Activated CD8-positive, alpha-beta T cell treated with anti-CD3 and anti-CD28 coated beads, Interleukin-2, amount 10 ng/mL, durations not matched to agents 7 days and 5 days (primary cell): ENCODE data around the gene PIGQ. TPM values are rescaled to one million over a fixed set of nuclear protein-coding genes. Genes with fewer than 3 reads are reported as not detected.
A peak's percentile ranks its signal among the peaks of the same experiment; 100 is the strongest.

Source experiments
- ATAC-seq: fragments of 150-1000 bp; cut with Tn5 transposase; one replicate; pipeline ENCODE4 v1.10.0; 2021; ENCODE audit warnings: moderate library complexity
- CTCF ChIA-PET: fragments of 350-600 bp; sonication (Branson Sonifier 250); formaldehyde crosslinking; loops from one replicate; lab custom pipeline; 2021; ENCODE audit warnings: antibody characterized with exemption; lab: Charles Lee
- POLR2A ChIA-PET: fragments of 350-600 bp; sonication (Branson Sonifier 250); formaldehyde crosslinking; loops from one replicate; lab custom pipeline; 2021; ENCODE audit warnings: antibody characterized with exemption; lab: Charles Lee
- DNase-seq: peaks from one replicate; pipeline ENCODE4 v3.0.0-alpha.2; 2020
- H3K27ac Mint-ChIP-seq: one replicate; pipeline ENCODE4 v1.8.0; 2021; ENCODE audit warnings: mild to moderate bottlenecking, mixed read lengths
- H3K27me3 Mint-ChIP-seq: one replicate; pipeline ENCODE4 v1.8.0; 2021; ENCODE audit warnings: low read depth, mixed read lengths
- H3K36me3 Mint-ChIP-seq: one replicate; pipeline ENCODE4 v1.8.0; 2021; ENCODE audit warnings: low read depth, mixed read lengths
- H3K4me1 Mint-ChIP-seq: one replicate; pipeline ENCODE4 v1.8.0; 2021; ENCODE audit warnings: low read depth, mixed read lengths
- H3K4me3 Mint-ChIP-seq: one replicate; pipeline ENCODE4 v1.8.0; 2021; ENCODE audit warnings: mild to moderate bottlenecking, mixed read lengths
- H3K9me3 Mint-ChIP-seq: one replicate; pipeline ENCODE4 v1.8.0; 2022; ENCODE audit warnings: mixed read lengths; ENCODE audit not compliant: insufficient read depth
- total RNA-seq, 2 experiments: library from RNA; stranded (reverse); gene quantifications; one replicate each; pipeline ENCODE4 v1.2.3, GENCODE V29; 2021

The PIGQ gene
- 10 to 100 TPM; 41.2 to 43.0 TPM for total RNA-seq

DNA sequence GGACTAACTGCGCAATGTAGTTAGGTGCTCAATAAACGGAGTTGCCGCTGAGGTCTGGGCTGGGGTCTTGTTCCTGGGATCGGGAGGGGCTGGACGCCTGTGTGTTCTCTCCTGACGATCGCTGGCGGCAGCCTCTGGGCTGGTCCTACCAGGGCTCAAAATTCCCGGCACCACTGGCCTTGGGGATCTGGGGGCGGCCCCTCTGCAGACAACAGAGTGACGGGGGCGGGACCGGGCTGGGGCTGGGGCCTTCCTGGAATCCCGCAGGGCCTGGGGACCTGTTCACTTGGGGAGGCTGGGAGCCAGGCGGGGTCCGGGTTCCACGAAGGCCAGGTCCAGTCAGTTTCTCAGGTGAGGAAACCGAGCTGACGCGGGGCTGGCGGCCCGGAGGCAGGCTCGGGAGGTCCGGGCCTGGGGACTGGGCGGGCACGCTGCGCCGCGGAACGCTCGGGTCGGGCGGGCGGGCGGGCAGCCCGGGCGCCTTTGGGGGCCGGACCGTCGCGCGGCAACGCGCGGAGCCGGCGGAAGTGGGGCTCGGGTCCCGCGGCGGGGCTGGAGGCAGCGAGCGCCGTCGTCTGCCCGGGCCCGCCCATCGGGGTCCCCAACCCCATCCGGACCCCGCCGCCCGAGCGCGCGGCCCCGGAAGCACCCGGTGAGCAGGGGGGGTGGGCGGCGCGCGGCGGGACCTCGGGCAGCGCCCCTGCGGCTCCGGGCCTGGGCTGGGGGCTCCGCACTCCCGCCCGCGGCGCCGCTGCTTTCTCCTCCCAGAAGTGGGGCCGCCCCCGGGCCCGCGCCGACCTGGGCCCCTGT is at the start of gene PIGQ:
Gene PIGQ, plus strand, starts transcription at position 524 of the 810 bp plus-strand sequence. CDS start 4,107 bp downstream, outside the sequence.
- no peaks in the 10 kb centered on the region for H3K9me3 Mint-ChIP-seq
- DNase-seq: peak; percentile 68
- H3K27ac Mint-ChIP-seq: peak within 1 kb of the TSS; percentile 87
- H3K27me3 Mint-ChIP-seq: no peaks in the 10 kb centered on the region
- POLR2A ChIA-PET: interaction anchor here (0.6 to 1.5 kb wide), 3 partner anchors 41 to 121 kb away, joined by 3 read pairs; partner anchors contain the start of genes WDR24 and WDR90
- CTCF ChIA-PET: no interaction called here
- ATAC-seq: peak; percentile 83
- peaks cover 31% of the 10 kb centered on the region for H3K4me1 Mint-ChIP-seq
- H3K36me3 Mint-ChIP-seq: no peaks in the 10 kb centered on the region
- peak within 1 kb of the TSS; percentile 85 for H3K4me3 Mint-ChIP-seq

GRCh38 chr16:520847-521246 is 48.9 kb upstream of the PIGQ start:
- POLR2A ChIA-PET: interaction anchor here (0.6 kb wide), 1 partner anchor 112 kb away, joined by 3 read pairs; no protein-coding TSS in a partner anchor
- Mint-ChIP-seq H3K27ac (no peak overlapping the region), H3K9me3 (no peaks in the 10 kb centered on the region), H3K4me3 (no peak overlapping the region), H3K36me3 (peaks cover 3% of the 10 kb centered on the region), H3K4me1 (peaks cover 8% of the 10 kb centered on the region), H3K27me3 (no peaks in the 10 kb centered on the region)
- CTCF ChIA-PET: no interaction called here
- DNase-seq: no peak
- ATAC-seq: no peak

DNA sequence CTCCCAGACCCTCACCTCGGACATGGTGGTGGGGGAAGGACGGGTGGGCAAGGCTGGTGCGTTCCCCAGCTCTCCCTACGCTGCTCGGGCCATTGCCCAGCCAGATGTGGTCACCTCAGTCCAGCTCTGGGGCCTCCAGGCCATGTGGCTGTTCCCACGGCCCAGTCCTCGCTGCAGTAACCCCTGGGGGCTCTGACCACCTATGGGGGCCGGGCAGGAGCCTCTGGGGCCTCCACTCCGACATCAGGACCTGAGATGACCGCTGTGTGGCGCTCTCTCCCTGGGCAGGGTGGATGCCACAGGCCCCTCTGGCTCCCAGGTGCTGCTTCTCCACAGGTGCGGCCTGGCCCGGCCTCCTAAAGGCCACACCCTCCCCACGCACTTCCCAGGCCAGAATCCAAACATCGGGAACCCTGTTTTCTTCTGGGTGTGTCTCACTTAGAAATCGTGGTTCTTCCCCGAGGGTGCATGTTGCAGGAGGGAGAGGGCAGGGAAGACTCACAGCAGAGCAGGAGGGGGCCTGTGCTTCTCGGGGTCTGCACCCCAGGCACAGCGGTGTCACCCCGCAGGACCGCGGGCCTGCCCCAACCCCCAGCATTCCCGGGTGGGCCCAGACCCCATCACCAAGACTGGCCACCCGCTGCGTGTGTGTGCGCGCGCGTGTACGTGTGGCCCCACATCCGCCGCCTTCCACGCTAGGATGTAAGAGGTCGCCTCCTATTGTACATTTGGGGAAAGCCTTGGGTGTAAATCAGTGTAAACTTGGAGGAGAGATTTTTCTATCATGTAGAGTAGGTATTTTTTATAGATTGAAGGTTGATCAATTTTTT is 48.2 kb upstream of the PIGQ start:
- Mint-ChIP-seq H3K9me3 (no peaks in the 10 kb centered on the region), H3K4me3 (no peak overlapping the region), H3K4me1 (peaks cover 16% of the 10 kb centered on the region), H3K27me3 (no peaks in the 10 kb centered on the region), H3K27ac (no peak overlapping the region), H3K36me3 (peaks cover 3% of the 10 kb centered on the region)
- POLR2A ChIA-PET: interaction anchor here (0.6 kb wide), 1 partner anchor 111 kb away, joined by 3 read pairs; no protein-coding TSS in a partner anchor
- ATAC-seq: no peak
- CTCF ChIA-PET: no interaction called here
- DNase-seq: no peak

DNA sequence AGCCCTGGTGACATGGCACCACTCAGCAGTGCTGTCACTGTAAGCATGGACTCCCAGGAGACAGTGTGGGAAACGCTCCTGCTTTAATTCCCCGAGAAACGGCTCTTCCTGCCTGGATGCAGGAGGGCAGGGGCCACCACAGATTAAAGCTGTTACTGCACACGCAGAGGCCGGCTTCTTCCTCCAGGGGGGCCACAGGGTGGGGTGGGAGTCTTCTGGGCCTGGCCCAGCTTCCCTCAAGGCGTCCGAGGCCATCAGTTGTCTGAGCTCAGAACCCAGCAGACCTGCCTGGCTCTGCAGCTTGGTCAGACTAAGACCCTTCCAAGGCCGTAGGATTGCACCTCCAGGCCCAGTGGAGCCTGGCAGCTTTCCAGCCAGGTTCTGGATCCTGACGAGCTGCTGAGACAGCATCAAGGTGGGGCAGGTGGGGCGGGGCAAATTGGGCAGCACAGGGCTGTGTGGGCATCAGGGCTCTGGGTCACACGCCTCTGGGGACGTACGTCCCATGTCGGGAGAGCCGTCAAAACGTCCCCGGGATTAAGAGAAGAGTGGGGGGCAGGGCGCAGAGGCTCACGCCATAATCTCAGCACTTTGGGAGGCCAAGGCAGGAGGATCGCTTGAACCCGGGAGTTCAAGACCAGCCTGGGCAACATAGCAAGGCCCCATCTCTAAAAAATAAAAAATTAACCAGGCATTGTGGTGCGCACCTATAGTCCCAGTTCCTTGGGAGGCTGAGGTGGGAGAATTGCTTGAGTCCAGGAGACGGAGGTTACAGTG is 47.3 kb upstream of the PIGQ start:
- ChIA-PET CTCF (no interaction called here), POLR2A (no interaction called here)
- H3K4me1 Mint-ChIP-seq: peaks cover 17% of the 10 kb centered on the region
- DNase-seq: no peak
- no peaks in the 10 kb centered on the region for H3K9me3 Mint-ChIP-seq
- no peaks in the 10 kb centered on the region for H3K27me3 Mint-ChIP-seq
- no peak overlapping the region for H3K4me3 Mint-ChIP-seq
- ATAC-seq: no peak
- H3K36me3 Mint-ChIP-seq: peaks cover 3% of the 10 kb centered on the region
- H3K27ac Mint-ChIP-seq: no peak overlapping the region

DNA sequence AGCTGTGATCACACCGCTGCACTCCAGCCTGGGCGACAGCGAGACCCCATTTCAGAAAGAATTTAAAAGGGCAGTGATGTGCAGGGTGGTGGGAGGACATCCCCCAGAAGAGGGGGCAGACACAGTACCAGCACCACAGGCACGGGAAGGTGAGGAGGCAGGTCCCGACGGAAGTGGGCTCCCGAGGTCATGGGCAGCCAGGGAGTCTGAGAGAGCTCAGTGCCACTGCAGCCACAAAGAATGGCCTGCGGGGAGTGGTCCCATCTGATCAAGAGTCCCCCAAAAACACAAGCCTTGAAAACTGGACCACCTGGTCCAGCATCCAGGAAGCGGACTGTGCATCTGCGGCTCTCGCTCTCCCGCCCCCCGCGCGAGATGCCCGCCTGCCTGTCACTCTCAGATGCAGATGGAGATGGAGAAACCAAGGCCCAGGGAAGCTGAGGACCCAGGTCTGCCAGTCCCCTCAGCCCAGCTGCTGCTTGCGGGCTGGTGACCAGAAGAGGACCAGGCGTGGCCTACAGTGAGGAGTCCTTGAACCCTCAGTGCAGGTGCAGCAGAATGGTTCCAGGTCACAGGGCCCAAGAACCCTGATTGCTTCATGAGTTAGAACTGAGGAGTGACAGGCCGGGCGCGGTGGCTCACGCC is 46.5 kb upstream of the PIGQ start:
- Mint-ChIP-seq H3K4me3 (no peak overlapping the region), H3K9me3 (no peaks in the 10 kb centered on the region), H3K27ac (no peak overlapping the region), H3K36me3 (peaks cover 3% of the 10 kb centered on the region), H3K4me1 (peaks cover 17% of the 10 kb centered on the region), H3K27me3 (no peaks in the 10 kb centered on the region)
- POLR2A ChIA-PET: no interaction called here
- CTCF ChIA-PET: no interaction called here
- ATAC-seq (no peak), DNase-seq (no peak)

GRCh38 chr16:524274-525040 is 45.3 kb upstream of the PIGQ start:
- Mint-ChIP-seq H3K27ac (no peak overlapping the region), H3K4me3 (no peak overlapping the region)
- POLR2A ChIA-PET: no interaction called here

GRCh38 chr16:525123-525519 is 44.6 kb upstream of the PIGQ start:
- Mint-ChIP-seq H3K9me3 (no peaks in the 10 kb centered on the region), H3K4me3 (peak overlapping the region; percentile 81), H3K36me3 (peaks cover 11% of the 10 kb centered on the region), H3K4me1 (peaks cover 31% of the 10 kb centered on the region), H3K27me3 (no peaks in the 10 kb centered on the region), H3K27ac (peak overlapping the region; percentile 90)
- ChIA-PET POLR2A (no interaction called here), CTCF (no interaction called here)
- DNase-seq (no peak), ATAC-seq (no peak)

More at GRCh38 chr16:524274-525040, 45.3 kb upstream of the PIGQ start:
- no peak for ATAC-seq
- Mint-ChIP-seq H3K36me3 (peaks cover 7% of the 10 kb centered on the region), H3K27me3 (no peaks in the 10 kb centered on the region), H3K9me3 (no peaks in the 10 kb centered on the region), H3K4me1 (peaks cover 24% of the 10 kb centered on the region)
- CTCF ChIA-PET: no interaction called here
- DNase-seq: no peak

DNA sequence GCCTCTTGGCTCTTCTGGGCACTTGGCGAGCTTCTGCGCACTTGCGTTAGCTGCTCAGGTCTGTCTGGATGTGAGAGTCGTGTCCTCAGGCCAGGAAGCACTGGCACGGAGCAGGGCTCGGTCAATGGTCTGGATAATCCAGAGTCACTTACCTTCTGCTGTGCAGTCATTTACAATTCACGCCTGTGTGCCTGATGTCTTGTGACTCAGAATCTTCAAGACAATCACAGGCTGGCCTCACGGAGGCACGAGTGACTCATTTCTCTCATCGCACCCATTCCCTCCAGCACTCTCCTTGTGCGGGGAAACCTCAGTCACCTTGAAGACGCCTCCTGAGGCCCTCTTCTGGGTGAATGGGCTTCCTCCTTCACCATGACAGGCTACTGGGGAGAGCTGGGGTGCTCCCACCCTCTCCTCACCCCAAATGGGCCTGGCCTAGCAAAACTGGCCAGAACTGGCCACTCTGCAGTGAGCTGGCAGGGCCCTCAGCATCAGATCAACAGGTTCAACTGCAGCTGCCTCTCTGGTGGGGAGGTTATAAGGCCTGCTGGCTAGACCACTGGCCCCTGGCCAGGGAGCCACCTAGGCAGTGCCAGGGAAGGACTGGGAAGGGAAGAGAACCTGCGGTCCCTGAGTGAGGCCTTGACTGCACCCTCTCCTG is 44.1 kb upstream of the PIGQ start:
- H3K4me3 Mint-ChIP-seq: peak overlapping the region; percentile 81
- ATAC-seq (peak; percentile 25), DNase-seq (peak; percentile 77)
- H3K9me3 Mint-ChIP-seq: no peaks in the 10 kb centered on the region
- POLR2A ChIA-PET: interaction anchor here (0.6 kb wide), 1 partner anchor 143 kb away, joined by 4 read pairs; the partner anchor contains the start of gene RHOT2
- H3K27me3 Mint-ChIP-seq: no peaks in the 10 kb centered on the region
- peak overlapping the region; percentile 90 for H3K27ac Mint-ChIP-seq
- H3K36me3 Mint-ChIP-seq: peaks cover 13% of the 10 kb centered on the region
- CTCF ChIA-PET: no interaction called here
- H3K4me1 Mint-ChIP-seq: peaks cover 34% of the 10 kb centered on the region

GRCh38 chr16:526181-527014 is 43.4 kb upstream of the PIGQ start:
- CTCF ChIA-PET: no interaction called here
- H3K4me3 Mint-ChIP-seq: peak overlapping the region; percentile 81
- H3K27ac Mint-ChIP-seq: peak overlapping the region; percentile 90
- H3K9me3 Mint-ChIP-seq: no peaks in the 10 kb centered on the region
- H3K27me3 Mint-ChIP-seq: no peaks in the 10 kb centered on the region
- ATAC-seq: peak; percentile 4
- peaks cover 13% of the 10 kb centered on the region for H3K36me3 Mint-ChIP-seq
- DNase-seq: peak; percentile 42
- peaks cover 34% of the 10 kb centered on the region for H3K4me1 Mint-ChIP-seq
- POLR2A ChIA-PET: interaction anchor here (0.6 to 1.3 kb wide), 5 partner anchors 11 to 142 kb away, joined by 3 to 4 read pairs (median 3); partner anchors contain the start of genes METTL26, NHLRC4 and RHOT2
